ENCODE data around the gene PRLR. TPM values are rescaled to one million over a fixed set of nuclear protein-coding genes. Genes with fewer than 3 reads are reported as not detected.

Gene PRLR
- total and polyA plus RNA-seq, 2 of the 8 experiments (the other 6 are each of a cell fraction or from before 2014, with no cell fraction given): 0.53 to 2.5 TPM

GRCh38 chr5:35047785-35048404 lies 182.4 kb downstream of the PRLR start, which contains the start of gene AGXT2 (continued):
- no peak for TF ChIP-seq EGR1 (IDR thresholded peaks at IDR 0.05; ENCODE audit: borderline replicate concordance, low read depth, low read length)
- no peak for TF ChIP-seq BACH1 (IDR thresholded peaks at IDR 0.05; ENCODE audit: low read length)
- TF ChIP-seq SP2 (IDR thresholded peaks at IDR 0.05; ENCODE audit: low read length): no peak
- TF ChIP-seq PHF8 (conservative IDR thresholded peaks at IDR 0.05; ENCODE audit: low read depth, low read length): no peak
- no peak for TF ChIP-seq SP4 (IDR thresholded peaks at IDR 0.05; ENCODE audit: low read length)
- TF ChIP-seq EP300 (IDR thresholded peaks at IDR 0.05; ENCODE audit: borderline replicate concordance in 1 of 2, low read depth in 2 of 2, low read length in 2 of 2): no peak
- no peak for TF ChIP-seq YY1 (IDR thresholded peaks at IDR 0.05; ENCODE audit: low read depth, low read length)
- no peak for TF ChIP-seq NANOG (IDR thresholded peaks at IDR 0.05; ENCODE audit: insufficient read depth, low read depth, low read length, poor library complexity, severe bottlenecking)
- no peak for TF ChIP-seq EZH2 (IDR thresholded peaks at IDR 0.05; ENCODE audit: low read depth, low read length, severe bottlenecking)
